ENCODE data around the gene NUP133. TPM values are rescaled to one million over a fixed set of nuclear protein-coding genes. Genes with fewer than 3 reads are reported as not detected.

Gene NUP133
- total RNA-seq, 1 donor from 2014 or later, result 32.6 TPM

DNA sequence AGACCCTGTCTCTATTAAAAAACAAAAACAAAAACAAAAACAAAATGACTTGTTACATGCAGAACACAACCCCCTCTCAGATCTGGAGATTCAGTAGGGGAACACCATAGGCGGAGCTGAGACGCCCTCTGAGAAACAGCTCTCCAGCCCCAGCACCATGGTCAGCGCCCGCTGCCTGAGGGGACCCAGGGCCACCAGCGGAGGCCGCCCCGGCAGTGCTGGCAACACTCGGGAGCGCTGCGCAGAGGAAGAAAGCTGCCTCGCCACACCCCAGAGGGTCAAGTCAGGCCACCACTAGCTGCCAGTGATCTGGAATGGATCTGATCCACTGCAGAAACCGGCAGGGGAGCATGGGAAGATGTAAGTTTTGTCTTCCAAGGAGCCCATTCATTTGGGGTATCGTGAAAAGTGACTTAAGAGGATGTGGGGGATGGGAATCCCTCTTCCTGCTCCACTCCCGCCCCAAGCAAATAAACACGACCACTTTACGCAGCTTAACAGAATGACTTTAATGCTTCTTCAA, 77.3 kb downstream of the NUP133 start:
- Histone ChIP-seq H3K4me1 (peaks cover 23% of the 10 kb centered on the region), H3K36me3 (no peaks in the 10 kb centered on the region), H3K27me3 (ENCODE audit: low read depth) (peaks cover 92% of the 10 kb centered on the region), H3K27ac (no peak overlapping the region), H3K4me3 (peak overlapping the region; percentile 14), H3K9me3 (no peaks in the 10 kb centered on the region)
- TF ChIP-seq, protein P1, sequence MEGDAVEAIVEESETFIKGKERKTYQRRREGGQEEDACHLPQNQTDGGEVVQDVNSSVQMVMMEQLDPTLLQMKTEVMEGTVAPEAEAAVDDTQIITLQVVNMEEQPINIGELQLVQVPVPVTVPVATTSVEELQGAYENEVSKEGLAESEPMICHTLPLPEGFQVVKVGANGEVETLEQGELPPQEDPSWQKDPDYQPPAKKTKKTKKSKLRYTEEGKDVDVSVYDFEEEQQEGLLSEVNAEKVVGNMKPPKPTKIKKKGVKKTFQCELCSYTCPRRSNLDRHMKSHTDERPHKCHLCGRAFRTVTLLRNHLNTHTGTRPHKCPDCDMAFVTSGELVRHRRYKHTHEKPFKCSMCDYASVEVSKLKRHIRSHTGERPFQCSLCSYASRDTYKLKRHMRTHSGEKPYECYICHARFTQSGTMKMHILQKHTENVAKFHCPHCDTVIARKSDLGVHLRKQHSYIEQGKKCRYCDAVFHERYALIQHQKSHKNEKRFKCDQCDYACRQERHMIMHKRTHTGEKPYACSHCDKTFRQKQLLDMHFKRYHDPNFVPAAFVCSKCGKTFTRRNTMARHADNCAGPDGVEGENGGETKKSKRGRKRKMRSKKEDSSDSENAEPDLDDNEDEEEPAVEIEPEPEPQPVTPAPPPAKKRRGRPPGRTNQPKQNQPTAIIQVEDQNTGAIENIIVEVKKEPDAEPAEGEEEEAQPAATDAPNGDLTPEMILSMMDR (IDR thresholded peaks at IDR 0.05), result no peak
- ATAC-seq (peak; percentile 61 to 65), DNase-seq (peak; percentile 70)
- intact Hi-C loops (cut with DNase I), result no loop called here

DNA sequence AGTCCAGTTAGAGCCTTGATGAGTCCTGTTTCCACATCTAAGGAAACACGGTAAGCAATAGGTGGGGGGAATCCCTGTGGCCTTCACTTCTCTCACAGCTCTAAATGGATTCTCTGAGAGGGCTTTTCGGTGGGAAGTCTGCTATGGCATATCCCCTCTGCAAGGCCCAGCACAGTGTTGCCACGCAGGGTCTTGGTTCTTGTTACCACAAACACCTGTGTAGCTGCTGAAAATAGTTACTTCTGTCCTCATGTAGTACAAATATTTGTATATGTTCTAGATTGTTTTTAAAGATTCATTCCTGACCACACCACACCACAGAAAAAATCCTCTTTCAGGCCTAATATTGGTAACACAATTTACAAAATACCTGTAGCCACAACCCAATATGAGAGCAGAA, 79.9 kb downstream of the NUP133 start:
- no peak for ATAC-seq
- no peaks in the 10 kb centered on the region for H3K36me3 ChIP-seq
- TF ChIP-seq, protein P1 (IDR thresholded peaks at IDR 0.05), result no peak
- DNase-seq, result no peak
- peaks cover 6% of the 10 kb centered on the region for H3K9me3 ChIP-seq
- intact Hi-C loops (cut with DNase I), result no loop called here
- H3K27ac ChIP-seq, result no peak overlapping the region
- H3K4me3 ChIP-seq, result no peak overlapping the region
- H3K4me1 ChIP-seq, result peaks cover 17% of the 10 kb centered on the region
- H3K27me3 ChIP-seq (ENCODE audit: low read depth), result peaks cover 84% of the 10 kb centered on the region

DNA sequence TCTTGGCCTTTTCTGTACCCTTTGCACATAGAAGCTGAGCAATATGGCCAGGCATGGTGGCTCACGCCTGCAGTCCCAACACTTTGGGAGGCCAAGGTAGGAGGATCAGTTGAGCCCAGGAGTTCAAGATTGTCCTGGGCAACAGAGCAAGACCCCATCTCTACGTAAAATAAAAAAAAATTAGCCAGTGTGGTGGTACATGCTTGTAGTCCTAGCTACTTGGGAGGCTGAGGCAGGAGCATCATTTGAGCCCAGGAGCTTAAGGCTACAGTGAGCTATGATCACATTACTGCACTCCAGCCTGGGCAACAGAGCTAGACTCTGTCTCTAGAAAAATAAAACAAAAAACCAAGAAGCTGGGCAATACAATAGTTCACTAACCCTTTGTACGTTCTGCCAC, 80.6 kb downstream of the NUP133 start:
- intact Hi-C loops (cut with DNase I), result no loop called here
- ATAC-seq, result no peak
- TF ChIP-seq, protein P1 (IDR thresholded peaks at IDR 0.05), result no peak
- H3K27ac ChIP-seq, result no peak overlapping the region
- H3K4me3 ChIP-seq, result no peak overlapping the region
- peaks cover 6% of the 10 kb centered on the region for H3K9me3 ChIP-seq
- no peaks in the 10 kb centered on the region for H3K36me3 ChIP-seq
- H3K27me3 ChIP-seq (ENCODE audit: low read depth), result peaks cover 77% of the 10 kb centered on the region
- DNase-seq, result no peak
- H3K4me1 ChIP-seq, result peaks cover 17% of the 10 kb centered on the region

DNA sequence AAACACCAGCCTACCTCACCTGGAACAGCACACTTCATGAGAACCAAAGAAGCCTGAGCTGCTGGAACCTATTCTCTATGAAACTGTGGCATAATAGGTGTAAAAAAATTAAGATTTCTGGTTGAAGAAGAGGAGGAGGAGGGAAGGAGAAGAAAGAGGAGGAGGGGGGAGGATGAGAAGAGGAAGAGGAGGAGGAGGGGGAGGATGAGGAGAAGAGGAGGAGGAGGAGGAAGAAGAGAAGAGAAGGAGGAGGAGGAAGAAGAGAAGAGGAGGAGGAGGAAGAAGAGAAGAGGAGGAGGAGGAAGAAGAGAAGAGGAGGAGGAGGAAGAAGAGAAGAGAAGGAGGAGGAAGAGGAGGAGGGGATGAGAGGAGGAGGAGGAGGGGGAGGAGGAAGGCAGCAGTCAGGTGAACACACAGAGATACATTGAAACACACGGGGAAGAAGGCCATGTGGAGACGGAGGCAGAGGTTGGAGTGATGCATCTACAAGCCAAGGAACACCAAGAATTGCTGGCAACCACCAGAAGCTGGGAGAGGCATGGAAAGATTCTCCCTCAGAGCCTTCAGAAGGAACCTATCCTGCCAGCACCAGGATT, 82.5 kb downstream of the NUP133 start:
- Histone ChIP-seq H3K4me1 (peaks cover 1% of the 10 kb centered on the region), H3K9me3 (peaks cover 6% of the 10 kb centered on the region), H3K4me3 (no peak overlapping the region), H3K36me3 (no peaks in the 10 kb centered on the region), H3K27ac (no peak overlapping the region), H3K27me3 (ENCODE audit: low read depth) (peaks cover 58% of the 10 kb centered on the region)
- DNase-seq (no peak), ATAC-seq (no peak)
- TF ChIP-seq, protein P1 (IDR thresholded peaks at IDR 0.05), result no peak
- intact Hi-C loops (cut with DNase I), result no loop called here

DNA sequence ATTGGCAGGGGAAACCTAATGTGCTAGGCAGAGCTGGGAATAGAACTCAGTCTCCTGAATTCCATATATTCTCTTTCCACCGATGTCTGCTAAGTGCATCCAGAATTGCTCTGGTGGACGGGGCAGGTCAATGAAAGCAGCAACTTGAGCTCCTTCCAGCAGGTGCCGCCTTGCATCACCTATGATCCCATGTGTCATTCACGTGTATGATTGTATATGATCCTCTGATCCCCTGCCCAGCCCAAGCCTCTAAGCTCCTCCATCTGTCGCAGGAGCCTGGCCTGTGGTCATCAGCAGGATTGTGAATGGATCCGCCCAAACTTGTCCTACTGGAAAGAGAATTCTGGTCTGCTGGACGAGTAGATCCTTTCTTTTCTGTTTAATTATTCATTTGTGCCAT, 87.4 kb downstream of the NUP133 start:
- ATAC-seq (no peak), DNase-seq (no peak)
- TF ChIP-seq, protein P1 (IDR thresholded peaks at IDR 0.05), result no peak
- no peak overlapping the region for H3K27ac ChIP-seq
- H3K9me3 ChIP-seq, result peaks cover 6% of the 10 kb centered on the region
- intact Hi-C loops (cut with DNase I), result no loop called here
- no peaks in the 10 kb centered on the region for H3K4me1 ChIP-seq
- H3K36me3 ChIP-seq, result no peaks in the 10 kb centered on the region
- peaks cover 12% of the 10 kb centered on the region for H3K27me3 ChIP-seq (ENCODE audit: low read depth)
- H3K4me3 ChIP-seq, result no peak overlapping the region
